ENCODE measurements around the gene TPO. TPM values are rescaled to one million over a fixed set of nuclear protein-coding genes. Genes with fewer than 3 reads are reported as not detected.
"Not testable (repeated sequence)": the region's sequence is repeated elsewhere in the genome, so short reads cannot be mapped to it uniquely, and the experiment has no call there.

TPO gene
- total RNA-seq, 1 donor from 2014 or later = not detected

GRCh38 chr2:1561259-1561658 is 148.0 kb downstream of the TPO start:
- no peak for DNase-seq

DNA sequence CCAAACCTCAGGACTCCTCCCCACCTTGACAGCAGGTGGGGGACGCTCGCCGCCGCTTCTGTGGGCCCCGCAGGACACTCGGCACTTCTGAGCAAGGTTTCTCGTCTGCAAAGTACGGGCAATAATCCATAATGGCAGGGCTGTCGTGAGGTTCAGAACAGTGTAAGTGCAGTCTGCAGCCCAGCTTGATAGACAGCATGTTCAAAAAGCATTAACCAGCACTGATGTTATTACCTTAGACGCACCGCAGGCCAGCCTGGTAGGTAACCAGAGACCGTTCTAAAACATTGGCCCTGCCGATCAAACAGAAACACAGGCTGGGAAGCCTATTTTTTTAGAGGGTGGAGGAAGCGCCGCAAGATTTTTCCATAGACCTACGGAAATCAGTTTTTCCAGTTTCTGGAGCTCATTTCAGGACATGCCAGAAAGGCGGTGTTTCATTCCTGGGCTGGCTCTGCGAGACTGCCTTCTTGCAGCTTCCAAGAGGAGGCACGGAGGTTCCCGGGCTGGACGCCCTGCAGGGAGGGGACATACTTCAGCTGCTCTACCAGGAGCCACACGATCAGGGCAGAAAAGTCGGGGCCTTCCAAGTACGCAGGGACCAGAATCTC is 148.7 kb downstream of the TPO start:
- peak; percentile 23 for DNase-seq

- DNase-seq = no peak
These were observed 150.0 kb downstream of the TPO start for GRCh38 chr2:1563084-1563857.

GRCh38 chr2:1563943-1564891 is 151.0 kb downstream of the TPO start:
- DNase-seq = no peak

GRCh38 chr2:1567556-1568344 is 154.5 kb downstream of the TPO start:
- DNase-seq = no peak

- not testable (repeated sequence) for DNase-seq
These were observed 155.0 kb downstream of the TPO start for GRCh38 chr2:1568345-1568668.

- DNase-seq = no peak
These were observed 156.7 kb downstream of the TPO start for GRCh38 chr2:1569879-1570450.

GRCh38 chr2:1571477-1572417 is 158.5 kb downstream of the TPO start:
- DNase-seq = no peak

GRCh38 chr2:1572638-1573037 is 159.4 kb downstream of the TPO start:
- DNase-seq = no peak

DNA sequence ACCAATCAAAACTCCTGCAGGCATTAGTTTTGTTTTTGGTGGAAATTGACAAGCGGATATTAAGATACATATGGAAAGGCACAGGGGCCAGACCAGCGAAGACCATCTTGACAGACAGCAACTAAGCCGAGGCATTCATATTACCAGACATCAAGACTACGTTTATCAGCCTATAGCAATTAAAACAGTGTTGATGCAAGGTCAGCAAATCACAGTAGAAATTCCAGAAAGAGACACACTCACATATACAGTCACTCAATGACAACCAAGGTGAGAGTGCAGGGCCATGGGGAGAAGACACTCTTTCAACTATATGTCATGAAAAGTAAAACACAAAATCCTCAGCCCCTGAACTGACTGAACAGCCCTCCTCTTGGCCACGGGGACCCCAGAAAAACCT is 164.6 kb downstream of the TPO start:
- no peak for DNase-seq

- DNase-seq = not testable (repeated sequence)
These were observed 168.1 kb downstream of the TPO start for GRCh38 chr2:1581257-1581964.

DNA sequence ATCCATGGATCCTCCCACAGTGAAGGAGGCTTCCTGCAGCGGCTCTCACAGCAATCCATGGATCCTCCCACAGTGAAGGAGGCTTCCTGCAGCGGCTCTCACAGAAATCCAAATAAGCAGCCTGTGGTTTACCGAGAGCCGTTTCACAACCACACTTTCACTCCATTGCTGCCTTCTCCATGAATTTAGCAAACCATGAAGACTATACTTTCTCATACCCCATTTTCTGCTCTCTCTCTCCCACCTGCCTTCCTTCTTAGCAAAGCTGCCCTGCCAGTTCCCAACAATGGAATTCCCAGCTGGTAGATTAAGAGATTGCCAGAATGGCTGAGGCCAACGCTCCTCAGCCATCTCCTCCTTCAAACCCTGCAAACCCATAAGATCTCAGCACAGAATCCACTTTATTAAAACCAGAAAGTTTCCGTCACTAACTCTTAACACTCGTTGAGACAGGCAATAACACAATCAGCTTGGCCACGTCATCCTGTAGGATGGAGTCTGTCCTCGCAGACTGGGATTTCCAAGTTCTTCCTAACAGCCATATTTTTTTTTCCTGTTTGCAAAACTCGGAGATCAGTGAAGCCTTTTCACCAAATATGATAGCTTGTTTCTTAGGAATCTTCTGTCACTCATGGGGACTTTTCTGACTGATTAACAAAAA is 168.8 kb downstream of the TPO start:
- DNase-seq = no peak

DNA sequence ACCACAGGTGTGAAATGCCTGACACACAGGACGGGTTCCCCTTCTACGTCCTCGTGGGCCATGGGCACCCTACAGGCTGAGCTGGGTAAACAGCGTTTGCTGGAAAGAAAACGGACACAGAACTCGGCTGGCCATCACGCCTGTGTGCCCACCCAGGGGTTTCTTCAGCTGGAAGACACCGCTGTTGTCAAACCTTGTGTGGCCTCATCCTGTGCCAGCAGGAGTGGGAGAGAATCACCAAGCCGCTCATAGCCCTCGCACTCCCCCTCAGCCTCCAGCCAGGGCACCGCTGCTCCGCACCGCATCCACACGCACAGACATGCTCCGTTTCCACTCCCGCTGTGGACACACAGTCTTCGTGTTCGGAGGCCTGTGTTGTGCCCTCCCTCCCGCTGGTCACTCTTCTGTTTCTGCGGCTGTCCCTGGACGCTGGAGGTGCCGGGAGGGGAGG is 169.7 kb downstream of the TPO start:
- DNase-seq = no peak

GRCh38 chr2:1584051-1584531 is 170.8 kb downstream of the TPO start:
- DNase-seq = no peak

DNA sequence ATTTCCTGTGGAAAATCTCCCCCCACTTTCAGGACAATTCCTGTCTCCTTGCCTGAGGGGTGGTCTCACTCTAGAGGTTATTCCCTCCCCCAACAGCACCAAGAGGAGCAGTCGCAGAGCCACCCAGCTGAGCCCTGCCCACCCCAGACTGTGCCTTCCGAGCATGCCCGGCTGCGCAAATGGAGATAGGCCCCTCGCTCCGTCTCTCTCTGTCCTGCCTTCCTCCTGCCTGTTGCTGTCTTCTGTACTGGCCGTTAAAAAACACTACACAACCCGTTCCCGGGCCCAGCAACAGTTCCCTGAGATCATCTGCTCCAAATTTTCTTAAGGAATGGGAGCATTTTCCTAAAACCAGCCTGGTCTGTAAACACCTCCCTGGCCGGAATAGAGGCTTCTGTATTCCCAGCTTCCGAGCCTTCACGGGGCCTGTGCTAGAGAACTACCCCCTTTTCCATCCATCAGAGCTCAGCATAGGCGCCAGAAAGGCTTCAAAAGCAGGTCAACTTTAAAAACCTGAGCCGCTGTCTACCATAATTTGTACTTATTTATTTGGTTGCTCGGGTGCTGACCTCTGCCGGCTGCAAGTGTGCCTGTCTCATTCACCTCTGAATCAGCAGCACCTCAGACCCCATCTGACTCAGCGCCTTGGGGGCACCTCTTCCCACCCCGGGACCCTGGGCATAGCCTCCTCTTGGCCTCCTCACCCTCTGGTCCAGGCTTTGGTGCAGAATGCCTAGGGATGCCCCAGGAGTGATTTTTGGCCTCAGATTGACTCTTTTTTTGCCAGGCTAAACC is 171.6 kb downstream of the TPO start:
- DNase-seq = no peak

- no peak for DNase-seq
These were observed 172.4 kb downstream of the TPO start for GRCh38 chr2:1585635-1586034.

DNA sequence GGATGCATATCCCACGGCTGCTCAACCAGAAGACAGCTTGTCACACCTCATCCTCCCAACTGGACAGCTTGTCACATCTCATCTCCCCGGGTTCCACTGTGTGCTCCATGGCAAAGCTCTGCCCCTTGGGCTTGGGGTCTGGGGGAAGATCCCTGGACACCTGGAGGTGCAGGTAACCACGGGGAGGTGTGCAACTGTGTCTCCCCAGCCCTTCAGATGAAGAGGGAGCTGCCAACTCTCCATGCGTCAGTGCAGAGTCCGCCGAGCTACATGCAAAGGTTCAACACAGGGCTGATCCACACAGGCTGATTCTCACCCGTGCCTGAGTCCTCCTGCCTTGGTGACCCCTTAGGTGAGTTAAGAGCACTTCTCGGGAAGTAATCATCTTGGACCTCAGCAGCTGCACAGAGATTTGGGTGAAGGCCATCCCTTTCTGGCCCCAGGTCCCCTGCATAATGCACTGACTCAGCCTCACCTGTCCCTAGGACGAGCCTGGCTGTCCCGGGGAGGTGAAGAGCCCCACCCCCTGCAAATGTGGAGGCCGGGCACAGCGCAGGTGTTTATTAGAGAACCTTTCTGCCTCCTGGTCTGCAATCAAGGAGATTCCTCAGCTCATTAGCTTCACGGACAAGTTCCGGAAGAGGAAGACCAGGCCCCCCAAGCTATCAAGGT is 173.1 kb downstream of the TPO start:
- no peak for DNase-seq

All from dermis blood vessel endothelial cell (primary cell).